Adipocyte (in vitro differentiated cells): ENCODE results near the gene NUBPL.
"Not testable (repeated sequence)": the region's sequence is repeated elsewhere in the genome, so short reads cannot be mapped to it uniquely, and the experiment has no call there.

Source experiments
- DNase-seq: peaks from one replicate; pipeline ENCODE4 v3.0.0-alpha.2; 2015; ENCODE audit warnings: low read depth
- H3K27me3 ChIP-seq: replicated peaks from 2 replicates; pipeline ENCODE4 v1.7.0; 2013; ENCODE audit warnings: mild to moderate bottlenecking, low read length, moderate library complexity; ENCODE audit not compliant: control insufficient read depth, insufficient read depth
- H3K36me3 ChIP-seq: 2 replicates; pipeline ENCODE4 v1.7.0; 2013; ENCODE audit warnings: low read length, mild to moderate bottlenecking, moderate library complexity; ENCODE audit not compliant: control insufficient read depth, insufficient read depth, severe bottlenecking
- H3K4me1 ChIP-seq: 2 replicates; pipeline ENCODE4 v1.7.0; 2013; ENCODE audit warnings: mild to moderate bottlenecking, low read length, moderate library complexity; ENCODE audit not compliant: control insufficient read depth, insufficient read depth
- H3K4me3 ChIP-seq: 2 replicates; pipeline ENCODE4 v1.7.0; 2013; ENCODE audit warnings: mild to moderate bottlenecking, low read length, moderate library complexity
- H3K9ac ChIP-seq: 2 replicates; pipeline ENCODE4 v1.7.0; 2013; ENCODE audit warnings: mild to moderate bottlenecking, low read length, moderate library complexity
- H3K9me3 ChIP-seq: 2 replicates; pipeline ENCODE4 v1.7.0; 2013; ENCODE audit warnings: mild to moderate bottlenecking, low read length, moderate library complexity; ENCODE audit not compliant: control insufficient read depth

NUBPL gene

GRCh38 chr14:31774567-31774966 is 213.4 kb downstream of the NUBPL start:
- no peaks in the 10 kb centered on the region for H3K27me3 ChIP-seq
- H3K4me1 ChIP-seq = peaks cover 11% of the 10 kb centered on the region
- no peak overlapping the region for H3K4me3 ChIP-seq
- H3K9ac ChIP-seq = no peak overlapping the region
- H3K9me3 ChIP-seq = no peaks in the 10 kb centered on the region
- no peaks in the 10 kb centered on the region for H3K36me3 ChIP-seq
- DNase-seq = no peak

GRCh38 chr14:31777312-31777711 is 216.1 kb downstream of the NUBPL start:
- Histone ChIP-seq H3K27me3 (no peaks in the 10 kb centered on the region), H3K4me1 (no peaks in the 10 kb centered on the region), H3K4me3 (no peak overlapping the region), H3K36me3 (no peaks in the 10 kb centered on the region), H3K9me3 (peaks cover 14% of the 10 kb centered on the region), H3K9ac (no peak overlapping the region)
- DNase-seq = no peak

- Histone ChIP-seq H3K36me3 (no peaks in the 10 kb centered on the region), H3K9ac (no peak overlapping the region), H3K4me1 (no peaks in the 10 kb centered on the region), H3K9me3 (peaks cover 14% of the 10 kb centered on the region), H3K4me3 (no peak overlapping the region), H3K27me3 (no peaks in the 10 kb centered on the region)
- DNase-seq = no peak
Observed at GRCh38 chr14:31781578-31781977, 220.4 kb downstream of the NUBPL start.

- no peak for DNase-seq
- H3K36me3 ChIP-seq = no peaks in the 10 kb centered on the region
- H3K9ac ChIP-seq = no peak overlapping the region
- peaks cover 14% of the 10 kb centered on the region for H3K9me3 ChIP-seq
- H3K27me3 ChIP-seq = no peaks in the 10 kb centered on the region
- no peak overlapping the region for H3K4me3 ChIP-seq
- no peaks in the 10 kb centered on the region for H3K4me1 ChIP-seq
Observed at GRCh38 chr14:31785574-31785973, 224.4 kb downstream of the NUBPL start.

GRCh38 chr14:31787377-31787776 is 226.2 kb downstream of the NUBPL start:
- no peaks in the 10 kb centered on the region for H3K27me3 ChIP-seq
- H3K4me3 ChIP-seq = no peak overlapping the region
- H3K9ac ChIP-seq = no peak overlapping the region
- no peaks in the 10 kb centered on the region for H3K9me3 ChIP-seq
- no peaks in the 10 kb centered on the region for H3K36me3 ChIP-seq
- DNase-seq = no peak
- H3K4me1 ChIP-seq = no peaks in the 10 kb centered on the region

GRCh38 chr14:31788340-31788739 is 227.1 kb downstream of the NUBPL start:
- Histone ChIP-seq H3K4me3 (no peak overlapping the region), H3K36me3 (no peaks in the 10 kb centered on the region), H3K4me1 (no peaks in the 10 kb centered on the region), H3K9ac (no peak overlapping the region), H3K27me3 (no peaks in the 10 kb centered on the region), H3K9me3 (no peaks in the 10 kb centered on the region)
- no peak for DNase-seq

- H3K9me3 ChIP-seq = no peaks in the 10 kb centered on the region
- H3K27me3 ChIP-seq = no peaks in the 10 kb centered on the region
- H3K4me3 ChIP-seq = no peak overlapping the region
- H3K4me1 ChIP-seq = no peaks in the 10 kb centered on the region
- DNase-seq = no peak
- H3K9ac ChIP-seq = no peak overlapping the region
- no peaks in the 10 kb centered on the region for H3K36me3 ChIP-seq
Observed at GRCh38 chr14:31792726-31793125, 231.5 kb downstream of the NUBPL start.

- not testable (repeated sequence) for H3K27me3 ChIP-seq, H3K4me1 ChIP-seq, H3K36me3 ChIP-seq, H3K9me3 ChIP-seq, H3K4me3 ChIP-seq, DNase-seq, H3K9ac ChIP-seq
Observed at GRCh38 chr14:31797946-31798345, 236.7 kb downstream of the NUBPL start.

- Histone ChIP-seq H3K27me3 (no peaks in the 10 kb centered on the region), H3K36me3 (no peaks in the 10 kb centered on the region), H3K4me3 (no peak overlapping the region), H3K9ac (no peak overlapping the region), H3K4me1 (no peaks in the 10 kb centered on the region), H3K9me3 (no peaks in the 10 kb centered on the region)
- no peak for DNase-seq
Observed at GRCh38 chr14:31802838-31803237, 241.6 kb downstream of the NUBPL start.

- H3K36me3 ChIP-seq = no peaks in the 10 kb centered on the region
- H3K4me3 ChIP-seq = no peak overlapping the region
- DNase-seq = peak; percentile 30
- H3K4me1 ChIP-seq = no peaks in the 10 kb centered on the region
- H3K9ac ChIP-seq = no peak overlapping the region
- no peaks in the 10 kb centered on the region for H3K9me3 ChIP-seq
- H3K27me3 ChIP-seq = no peaks in the 10 kb centered on the region
Observed at GRCh38 chr14:31806249-31806648, 245.0 kb downstream of the NUBPL start.

GRCh38 chr14:31811693-31812628 is 250.8 kb downstream of the NUBPL start:
- H3K4me1 ChIP-seq, H3K9me3 ChIP-seq, H3K9ac ChIP-seq, H3K36me3 ChIP-seq, H3K27me3 ChIP-seq, DNase-seq, H3K4me3 ChIP-seq: not testable (repeated sequence)
